HG03103 (cell line): ENCODE data around the gene TMTC2.
"Not testable (repeated sequence)": the region's sequence is repeated elsewhere in the genome, so short reads cannot be mapped to it uniquely, and the experiment has no call there.

Experiments used
- ATAC-seq: cut with Tn5 transposase; IDR thresholded peaks from one replicate; pipeline ENCODE4 v1.9.1; 2021; ENCODE audit warnings: low read depth; ENCODE audit not compliant: unreplicated experiment

The TMTC2 gene

DNA sequence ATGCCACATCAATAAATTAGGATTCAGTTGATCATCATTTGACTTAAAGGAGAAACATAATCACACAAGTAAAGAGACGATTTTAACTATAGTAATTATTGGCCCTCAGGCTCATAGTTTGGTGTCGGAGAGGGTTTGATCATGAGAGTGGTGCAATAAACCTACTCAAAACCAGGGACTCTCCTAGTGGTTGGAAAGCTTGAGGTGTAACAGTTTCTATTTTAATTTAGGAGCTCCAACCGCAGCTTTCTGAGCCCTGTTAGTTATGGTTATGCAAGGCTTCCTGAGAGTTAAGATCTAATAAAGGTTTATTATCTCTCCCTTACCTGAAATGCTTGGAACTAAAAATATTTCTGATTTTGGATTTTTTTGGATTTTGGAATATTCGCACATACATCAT is 36.4 kb downstream of the TMTC2 start:
- no peak for ATAC-seq

DNA sequence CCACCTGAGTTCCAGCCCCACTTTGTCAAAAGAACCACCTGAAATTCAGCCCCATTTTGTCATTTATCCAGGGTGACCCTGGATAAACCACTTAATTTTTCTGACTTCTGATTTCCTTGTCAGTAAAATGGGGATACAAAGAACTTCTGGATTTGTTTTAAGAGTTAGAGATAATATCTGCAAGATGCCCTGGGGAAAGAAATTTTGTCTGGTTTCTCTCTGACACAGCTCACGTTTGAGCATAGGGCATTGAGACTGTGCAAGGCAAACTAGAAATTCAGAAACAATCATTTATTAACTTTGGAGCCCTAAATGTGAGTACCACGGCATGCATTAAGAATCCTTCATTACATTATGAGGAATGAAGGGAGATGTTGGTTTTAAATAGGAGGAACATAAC is 37.2 kb downstream of the TMTC2 start:
- ATAC-seq: no peak

DNA sequence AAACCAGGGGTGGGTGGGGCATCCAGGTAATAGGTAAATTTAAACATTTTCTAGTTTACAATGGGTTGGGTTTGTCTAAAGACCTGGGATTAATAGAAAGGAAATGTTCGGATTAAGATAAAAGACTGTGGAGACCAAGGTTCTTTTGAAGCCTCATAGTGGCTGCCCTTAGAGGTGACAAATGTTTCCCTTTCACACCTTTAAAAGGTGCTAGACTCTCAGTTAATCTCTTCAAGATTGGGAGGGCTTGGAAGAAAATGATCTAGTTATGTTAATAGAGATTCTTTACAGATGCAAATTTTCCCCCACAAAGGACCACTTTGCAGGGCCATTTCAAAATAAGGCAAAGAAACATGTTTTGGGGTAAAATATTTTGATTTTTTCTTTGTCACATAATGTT is 39.0 kb downstream of the TMTC2 start:
- no peak for ATAC-seq

DNA sequence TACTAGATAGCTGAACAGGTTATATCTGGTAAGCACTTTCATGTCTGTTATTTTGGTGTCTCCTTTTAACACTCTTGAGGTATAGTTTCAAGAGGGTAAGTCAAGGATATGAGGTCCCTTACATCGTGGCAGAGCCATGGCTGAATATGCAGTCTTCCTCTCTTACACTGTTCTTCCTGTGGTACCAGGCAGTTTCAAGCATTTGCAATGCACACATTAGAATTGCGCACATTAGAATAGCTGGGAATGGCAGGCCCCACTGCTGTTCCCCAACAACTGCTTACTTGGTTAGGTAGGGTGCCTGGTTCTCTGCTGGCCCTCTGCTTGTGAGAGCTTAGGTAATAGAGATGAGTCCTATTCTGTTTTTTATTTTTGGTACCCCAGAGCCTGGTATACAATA is 41.2 kb downstream of the TMTC2 start:
- ATAC-seq: no peak

DNA sequence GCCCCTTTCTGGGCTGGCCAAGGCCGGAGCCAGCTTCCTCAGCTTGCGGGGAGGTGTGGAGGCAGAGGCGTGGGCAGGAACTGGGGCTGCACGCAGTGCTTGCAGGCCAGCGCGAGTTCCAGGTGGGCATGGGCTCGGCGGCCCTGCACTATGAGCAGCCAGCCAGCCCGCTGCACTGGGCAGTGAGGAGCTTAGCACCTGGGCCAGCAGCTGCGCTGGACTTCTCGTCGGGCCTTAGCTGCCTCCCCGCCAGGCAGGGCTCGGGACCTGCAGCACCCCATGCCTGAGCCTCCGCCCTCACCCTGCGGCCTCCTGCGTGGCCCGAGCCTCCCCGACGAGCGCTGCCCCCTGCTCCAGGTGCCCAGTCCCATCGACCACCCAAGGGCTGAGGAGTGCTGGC is 42.0 kb downstream of the TMTC2 start:
- ATAC-seq: no peak

DNA sequence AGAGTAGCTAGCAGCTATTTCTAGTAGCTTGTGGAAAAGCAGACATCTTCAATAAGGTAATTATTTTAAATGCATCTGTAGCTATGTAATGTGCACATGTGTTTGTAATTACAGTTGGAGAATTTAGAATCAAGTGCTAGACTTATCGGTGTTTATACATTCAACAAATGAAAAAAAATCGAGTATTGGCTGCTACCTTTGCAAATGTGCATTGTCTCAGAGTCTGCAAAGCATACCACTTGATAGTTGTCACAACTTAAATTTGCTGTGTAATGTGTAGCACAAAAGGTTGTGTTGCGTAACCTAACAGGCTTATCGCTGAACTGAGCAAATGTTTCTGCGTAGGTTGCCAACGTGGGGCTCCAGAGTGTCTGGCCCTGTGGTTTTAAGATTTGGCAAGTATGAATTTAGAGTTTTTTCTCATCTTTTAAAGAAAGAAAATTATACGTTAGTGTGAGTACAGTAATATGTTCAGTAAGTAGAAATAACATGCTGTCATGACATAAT is 44.3 kb downstream of the TMTC2 start:
- ATAC-seq: no peak

DNA sequence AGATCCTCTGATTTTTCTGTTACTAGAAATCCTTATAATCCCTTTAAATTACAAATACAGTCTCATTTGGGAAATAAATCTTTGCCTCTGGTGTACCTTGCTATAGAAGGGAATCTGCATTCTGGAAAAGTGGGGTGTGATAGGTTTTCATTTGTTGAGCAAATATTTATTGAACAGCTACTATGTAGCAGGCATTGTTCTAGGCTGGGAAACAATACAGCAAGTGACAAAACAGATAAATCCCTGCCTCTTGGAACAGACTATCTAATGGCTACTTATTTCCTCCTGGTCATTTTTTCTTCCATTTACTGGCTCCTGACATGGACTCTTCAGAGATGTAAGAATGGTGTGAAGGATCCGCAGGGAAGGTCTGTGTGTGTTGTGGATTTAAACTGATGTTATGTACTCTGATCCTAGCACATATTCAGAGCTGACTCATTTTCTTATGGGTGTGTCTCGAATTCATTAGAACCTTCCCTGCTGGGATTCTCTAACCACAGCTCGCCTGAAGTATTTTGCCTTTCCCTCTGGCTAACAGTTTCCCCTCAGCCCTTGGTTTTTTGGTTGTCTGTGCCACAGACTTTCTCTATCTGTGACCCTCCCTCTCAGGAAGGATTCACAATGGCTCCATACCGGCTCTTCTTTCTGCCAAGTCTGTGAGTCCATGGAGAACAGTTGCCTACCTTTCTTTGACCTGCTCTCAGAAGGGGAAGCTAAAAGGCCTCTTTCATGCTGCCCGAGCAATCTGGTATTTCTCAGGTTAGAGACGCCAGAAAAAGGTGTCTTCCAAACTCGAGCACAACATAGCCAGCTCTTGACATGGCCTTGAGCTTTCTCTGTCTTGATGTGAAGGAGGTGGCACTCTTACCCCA is 53.7 kb downstream of the TMTC2 start:
- no peak for ATAC-seq

DNA sequence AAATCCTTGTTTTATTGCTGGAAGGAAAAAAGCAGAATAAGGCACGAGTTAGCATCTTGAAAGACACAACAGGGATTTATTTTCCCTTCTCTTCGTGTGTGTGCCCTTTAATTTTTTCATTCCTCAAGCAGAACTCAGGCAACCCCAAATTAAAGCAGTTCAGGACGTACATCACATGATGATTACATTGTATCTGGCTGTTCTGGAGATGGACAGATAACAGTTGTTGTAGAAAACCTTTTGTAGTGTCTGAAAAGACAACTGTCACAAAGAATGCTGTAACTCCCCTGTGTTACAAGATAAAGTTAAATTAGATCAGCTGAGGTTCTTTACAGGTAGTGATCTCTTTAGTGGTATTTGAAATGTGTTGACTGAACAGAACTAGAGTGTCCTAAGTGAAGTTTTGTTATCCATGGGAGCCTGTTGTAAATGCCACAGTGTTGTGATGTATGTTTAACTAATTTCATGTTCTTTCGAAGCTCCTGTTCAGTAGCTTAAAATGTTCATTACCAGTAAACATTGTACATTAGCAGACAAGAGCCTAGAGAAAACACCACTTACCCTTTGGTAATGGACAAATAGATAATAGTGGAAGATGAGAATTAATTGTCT is 58.5 kb downstream of the TMTC2 start:
- no peak for ATAC-seq

DNA sequence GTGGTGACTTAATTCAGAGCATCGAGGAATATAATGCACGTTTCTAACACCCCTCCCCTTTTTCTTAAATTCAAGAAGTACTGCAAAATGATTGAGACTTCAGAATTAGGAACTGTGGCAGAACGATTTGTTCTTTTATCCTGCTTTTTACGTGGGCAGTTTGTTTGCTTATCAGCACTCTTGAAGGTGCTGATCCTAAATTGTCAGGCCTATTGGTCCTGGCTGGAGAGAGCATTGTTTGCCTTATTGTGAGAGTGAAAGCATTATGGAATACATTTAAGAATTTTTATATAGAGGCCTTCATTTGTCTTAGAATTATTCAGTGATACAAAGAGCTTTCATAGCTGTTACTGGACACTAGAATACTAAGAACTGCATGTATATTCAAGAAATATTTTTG is 59.1 kb downstream of the TMTC2 start:
- ATAC-seq: no peak

DNA sequence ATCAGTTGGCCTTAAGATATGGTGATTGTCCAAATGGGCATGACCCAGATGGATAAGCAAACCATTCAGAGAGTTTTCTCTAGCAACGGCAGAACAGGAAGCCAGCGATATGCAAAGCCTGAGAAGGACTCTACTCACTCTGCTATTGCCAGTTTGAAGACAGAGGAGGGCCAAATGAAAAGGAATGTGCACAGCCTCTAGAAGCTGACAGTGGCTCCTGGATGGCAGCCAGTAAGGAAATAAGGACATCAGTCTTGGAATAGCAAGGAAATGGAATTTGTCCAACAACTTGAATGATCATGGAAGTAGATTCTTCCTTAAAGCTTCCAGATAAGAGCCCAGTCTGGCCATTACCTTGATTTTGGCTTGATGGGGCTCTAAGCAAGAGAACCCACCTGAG is 60.0 kb downstream of the TMTC2 start:
- no peak for ATAC-seq

DNA sequence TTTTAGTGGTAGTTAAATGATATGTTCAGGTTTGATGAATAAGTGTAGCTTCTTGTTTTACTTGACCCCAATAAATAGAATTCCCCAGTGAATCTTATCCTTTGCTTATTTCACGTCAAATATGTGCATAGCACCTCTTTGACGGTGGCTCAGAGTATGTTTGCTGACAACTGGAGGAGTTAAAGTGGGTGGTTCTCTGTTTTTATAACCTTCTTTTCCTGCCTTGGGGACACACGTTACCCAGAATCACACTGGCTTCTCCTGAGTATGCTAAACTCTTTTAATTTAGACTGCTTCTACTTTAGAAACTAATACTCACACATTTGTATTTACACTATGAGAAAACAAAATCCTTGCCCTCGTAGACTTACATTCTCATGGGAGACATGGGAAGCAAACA is 62.3 kb downstream of the TMTC2 start:
- ATAC-seq: no peak

DNA sequence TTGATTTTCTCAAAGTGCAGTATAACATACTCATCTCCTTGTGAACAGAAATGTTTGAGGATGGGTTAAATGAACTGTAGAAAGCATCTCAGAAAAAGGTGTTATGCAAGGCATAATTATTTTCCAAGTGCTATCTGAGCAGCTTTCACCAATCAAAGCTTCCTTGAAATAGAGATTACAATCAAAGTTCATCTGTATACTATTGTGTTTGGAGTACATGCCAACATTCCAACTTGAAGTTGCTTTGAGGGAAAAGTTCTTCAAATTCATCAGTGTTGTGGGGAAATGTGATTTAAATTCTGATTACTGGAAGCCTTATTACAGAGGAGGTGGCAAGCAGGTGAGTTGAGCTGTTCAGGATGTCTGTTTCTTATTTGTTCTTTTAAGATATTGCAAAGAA is 68.2 kb downstream of the TMTC2 start:
- no peak for ATAC-seq

DNA sequence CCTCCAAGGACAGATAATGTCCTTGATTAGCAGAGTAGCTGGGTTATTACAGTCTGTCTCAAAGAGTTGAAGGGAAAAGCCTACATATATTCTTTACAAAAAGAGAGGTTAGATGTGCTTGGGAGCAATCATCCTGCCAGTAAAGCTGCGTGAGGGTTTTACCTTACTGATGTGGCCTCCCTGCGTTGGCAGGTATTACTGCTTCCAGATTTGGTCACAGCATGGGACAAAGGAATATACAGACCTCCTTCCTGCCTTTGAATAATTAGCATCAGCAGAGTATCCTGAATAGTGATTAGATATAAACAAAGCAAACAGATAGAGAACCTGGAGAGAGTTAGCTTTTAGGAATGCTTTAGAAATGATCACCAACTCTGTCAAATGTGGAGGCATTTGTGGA is 69.6 kb downstream of the TMTC2 start:
- ATAC-seq: no peak

DNA sequence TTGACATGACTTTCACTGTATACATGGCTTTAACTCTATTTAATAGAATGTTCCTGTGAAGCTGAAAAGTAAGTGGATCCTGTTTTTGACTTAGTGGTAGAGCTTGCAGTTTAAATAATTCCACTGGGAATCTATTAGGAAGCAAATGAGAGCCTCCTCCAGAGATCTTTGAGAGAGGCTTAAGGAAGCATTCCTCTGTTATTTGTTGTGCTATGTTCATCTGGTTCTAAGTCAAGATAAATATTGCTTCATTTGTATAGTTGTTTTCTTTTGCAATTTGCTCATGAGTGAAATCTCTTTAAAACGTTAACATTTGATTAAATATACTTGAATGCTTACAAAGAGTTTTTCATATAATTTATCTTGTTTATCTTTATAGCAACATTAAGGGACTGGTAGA is 70.4 kb downstream of the TMTC2 start:
- no peak for ATAC-seq

DNA sequence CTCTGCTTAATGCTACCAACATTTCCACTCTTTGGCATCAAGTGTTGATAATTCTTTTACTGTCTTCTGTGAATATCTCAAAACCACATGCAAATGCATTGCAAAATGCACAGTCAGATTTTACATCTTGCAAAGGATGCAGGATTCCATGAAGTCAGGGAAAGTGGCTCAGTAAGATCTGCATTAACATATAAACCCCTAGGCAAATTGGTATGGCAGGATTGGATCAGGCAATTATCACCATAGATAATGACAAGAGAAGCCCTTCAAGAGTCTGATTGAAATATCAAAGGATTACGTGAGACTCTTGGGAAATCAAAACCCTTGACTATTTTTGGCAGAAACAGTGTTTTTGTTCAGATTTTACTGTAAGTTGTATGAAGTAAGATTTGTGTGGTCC is 71.0 kb downstream of the TMTC2 start:
- ATAC-seq: no peak

DNA sequence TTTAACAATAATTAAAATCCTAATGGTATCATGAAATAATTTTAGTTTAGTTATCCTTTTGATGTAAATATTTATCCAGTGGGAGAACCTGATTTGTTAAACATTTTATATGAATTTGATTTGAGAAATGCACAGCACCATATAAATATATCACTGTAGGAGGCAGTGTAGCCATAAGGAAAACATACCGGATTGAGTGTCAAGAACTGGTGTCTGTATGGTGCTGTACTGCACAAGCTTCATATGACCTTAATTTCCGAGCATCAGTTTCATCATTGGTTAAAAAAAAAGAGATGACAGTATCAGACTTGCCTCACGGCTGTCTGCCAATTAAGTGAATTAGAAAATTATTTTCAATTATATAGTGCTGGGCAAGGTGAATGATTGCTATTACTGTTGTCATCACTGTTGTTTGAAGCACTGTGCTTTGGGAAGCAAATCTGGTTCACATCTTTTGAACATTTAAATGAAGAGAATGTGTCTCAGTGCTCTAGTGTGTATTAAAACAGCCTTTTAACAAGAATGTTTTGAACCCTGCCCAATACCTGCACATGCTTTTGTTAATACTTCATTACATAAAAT is 72.1 kb downstream of the TMTC2 start:
- ATAC-seq: no peak

DNA sequence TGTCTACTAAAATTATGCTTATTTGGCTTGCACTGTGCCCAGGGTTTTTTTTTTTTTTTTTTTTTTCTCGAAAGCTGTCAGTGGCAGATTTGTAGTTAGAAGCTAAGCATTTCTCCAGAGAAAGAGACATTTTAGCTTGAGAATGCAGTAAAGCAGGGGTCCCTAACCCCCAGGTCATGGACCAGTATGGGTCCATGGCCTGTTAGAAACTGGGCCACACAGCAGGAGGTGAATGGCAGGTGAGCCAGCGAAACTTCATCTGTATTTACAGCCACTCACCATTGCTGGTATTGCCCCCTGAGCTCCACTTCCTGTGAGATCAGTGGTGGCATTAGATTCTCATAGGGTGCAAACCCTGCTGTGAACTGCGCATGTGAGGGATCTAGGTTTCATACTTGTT is 73.7 kb downstream of the TMTC2 start:
- ATAC-seq: no peak

DNA sequence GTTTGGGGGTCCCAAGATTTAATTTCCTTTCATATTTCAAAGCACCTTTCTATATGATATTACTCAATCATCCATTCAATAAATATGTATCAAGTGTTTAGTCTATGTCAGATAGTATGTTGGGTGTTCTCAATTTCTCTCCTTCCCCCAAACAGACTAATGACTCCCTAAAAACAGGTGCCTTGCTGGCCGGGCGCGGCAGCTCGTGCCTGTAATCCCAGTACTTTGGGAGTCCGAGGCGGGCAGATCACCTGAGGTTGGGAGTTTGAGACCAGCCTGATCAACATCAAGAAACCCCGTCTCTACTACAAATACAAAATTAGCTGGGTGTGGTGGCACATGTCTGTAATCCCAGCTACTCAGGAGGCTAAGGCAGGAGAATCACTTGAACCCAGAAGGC is 78.5 kb downstream of the TMTC2 start:
- not testable (repeated sequence) for ATAC-seq

DNA sequence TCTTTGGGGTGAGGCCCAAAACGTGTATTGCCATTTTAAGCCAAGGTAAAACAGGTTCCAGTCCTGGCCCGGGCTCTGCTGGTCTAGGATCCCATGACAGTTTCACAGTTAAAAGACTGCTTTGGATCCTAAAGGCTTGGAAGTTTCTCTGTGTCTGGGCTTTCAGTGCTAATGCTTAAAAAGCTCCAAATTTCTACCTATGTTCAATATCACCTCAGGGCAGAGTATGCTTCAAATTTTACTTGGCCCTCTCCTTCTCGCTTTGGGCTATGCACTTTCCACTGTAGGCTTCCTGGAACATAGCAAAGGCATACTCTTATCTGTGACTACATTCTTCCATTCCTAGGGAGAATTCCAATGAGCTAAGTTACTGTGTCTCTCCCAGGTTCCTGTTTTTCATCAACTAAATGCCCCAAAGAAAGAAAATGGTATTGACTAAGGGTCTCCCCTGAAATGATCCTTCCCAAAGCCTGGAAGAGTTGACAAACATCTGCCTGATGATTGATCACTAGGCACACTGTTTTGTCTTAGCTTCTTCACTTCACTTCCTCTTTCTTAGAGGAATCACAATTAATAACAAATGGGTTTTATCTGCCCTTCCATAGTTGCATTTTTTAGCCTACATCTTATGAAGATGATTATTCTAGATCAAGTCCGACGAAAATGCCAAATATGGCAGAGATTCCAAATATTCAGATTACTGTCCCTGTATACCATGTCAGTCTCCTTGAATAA is 79.4 kb downstream of the TMTC2 start:
- no peak for ATAC-seq

DNA sequence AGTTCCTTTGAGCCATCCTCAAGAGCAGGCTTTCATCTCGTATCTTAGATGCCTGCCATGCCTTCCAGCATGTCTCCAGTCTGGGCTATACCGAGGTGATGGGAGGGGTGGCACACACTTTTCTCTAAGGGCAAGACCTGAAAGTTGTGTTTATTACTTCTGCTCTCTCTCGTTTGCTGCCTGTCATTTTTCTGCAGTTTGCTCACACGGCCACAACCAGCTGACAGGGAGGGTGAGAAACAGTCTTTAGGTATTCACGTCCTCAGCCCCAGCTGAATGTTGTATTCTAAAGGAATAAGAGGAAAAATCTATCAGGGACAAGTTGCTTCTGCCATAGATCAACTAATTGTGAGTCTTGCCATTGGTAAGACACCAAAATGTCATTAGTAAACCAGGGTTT is 88.0 kb downstream of the TMTC2 start:
- no peak for ATAC-seq

DNA sequence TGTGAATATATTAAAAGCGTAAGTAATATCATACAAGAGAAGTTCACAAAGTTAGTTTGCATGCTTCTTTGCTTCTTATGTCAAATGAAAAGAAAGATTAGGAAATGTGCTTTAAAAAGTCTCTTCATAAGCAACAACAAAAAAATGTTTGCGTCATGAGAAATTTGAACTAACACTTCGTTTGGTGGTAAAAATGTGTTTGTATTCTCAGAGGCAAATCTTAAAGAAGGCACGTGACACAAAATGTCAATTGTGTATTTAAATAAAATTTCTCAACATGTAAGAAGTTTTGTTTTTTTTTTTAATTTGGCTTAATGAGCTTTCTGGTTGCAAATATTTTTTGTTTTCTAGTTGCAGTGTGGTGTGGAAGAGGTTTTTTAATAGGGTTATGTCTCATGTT is 93.8 kb downstream of the TMTC2 start:
- no peak for ATAC-seq
